Neuronal stem cell (in vitro differentiated cells): ENCODE data around the gene HSD17B4.
"Not testable (repeated sequence)": the region's sequence is repeated elsewhere in the genome, so short reads cannot be mapped to it uniquely, and the experiment has no call there.

Experiments used
- DNase-seq: peaks from one replicate; pipeline ENCODE4 v3.0.0-alpha.2; 2013; ENCODE audit warnings: low spot score
- H2AFZ ChIP-seq: one replicate; pipeline ENCODE4 v1.6.1; 2013; ENCODE audit warnings: mild to moderate bottlenecking, low read length, inconsistent platforms
- H2AK5ac ChIP-seq: 2 replicates; pipeline ENCODE4 v1.6.1; 2013; ENCODE audit warnings: low read depth, mild to moderate bottlenecking, inconsistent platforms, low read length, moderate library complexity, mixed read lengths
- H2BK120ac ChIP-seq: 2 replicates; pipeline ENCODE4 v1.6.1; 2013; ENCODE audit warnings: low read depth, mild to moderate bottlenecking, inconsistent platforms, low read length, moderate library complexity, mixed read lengths
- H2BK12ac ChIP-seq: one replicate; pipeline ENCODE4 v1.6.1; 2013; ENCODE audit warnings: low read length, inconsistent platforms
- H2BK15ac ChIP-seq: 2 replicates; pipeline ENCODE4 v1.6.1; 2013; ENCODE audit warnings: mild to moderate bottlenecking, low read length, inconsistent platforms, mixed read lengths
- H2BK5ac ChIP-seq: one replicate; pipeline ENCODE4 v1.6.1; 2013; ENCODE audit warnings: inconsistent platforms, mild to moderate bottlenecking, low read length, moderate library complexity
- H3K14ac ChIP-seq: one replicate; pipeline ENCODE4 v1.6.1; 2013; ENCODE audit warnings: low read length, inconsistent platforms
- H3K18ac ChIP-seq: 2 replicates; pipeline ENCODE4 v1.6.1; 2013; ENCODE audit warnings: low read length, inconsistent platforms
- H3K23ac ChIP-seq: 2 replicates; pipeline ENCODE4 v1.6.1; 2013; ENCODE audit warnings: low read depth, mild to moderate bottlenecking, mixed read lengths, low read length, inconsistent platforms; ENCODE audit not compliant: poor library complexity
- H3K27ac ChIP-seq: replicated peaks from 3 replicates; pipeline ENCODE4 v1.5.1; 2013; ENCODE audit warnings: low read length, inconsistent platforms
- H3K27me3 ChIP-seq, 3 experiments: 2 replicates each; pipeline ENCODE4 v1.6.1; 2013; ENCODE audit warnings: low read length in 3 of 3, mild to moderate bottlenecking in 2 of 3, inconsistent platforms in 1 of 3, low read depth in 1 of 3, mixed read lengths in 1 of 3, moderate library complexity in 1 of 3; ENCODE audit not compliant: control insufficient read depth in 3 of 3, insufficient read depth in 3 of 3
- H3K36me3 ChIP-seq, 2 donors: replicated peaks in 1 of 2; 2 replicates each; pipeline ENCODE4 v1.6.1; 2013; ENCODE audit warnings: low read length in 2 of 2; ENCODE audit not compliant: control insufficient read depth in 2 of 2, insufficient read depth in 2 of 2
- H3K4ac ChIP-seq: 2 replicates; pipeline ENCODE4 v1.6.1; 2013; ENCODE audit warnings: inconsistent platforms, mild to moderate bottlenecking, low read length, moderate library complexity
- H3K4me1 ChIP-seq, 2 donors: 1 replicate in 1 of 2; 2 replicates in 1 of 2; pipeline ENCODE4 v1.6.1; 2013; ENCODE audit warnings: low read length in 2 of 2, low read depth in 1 of 2; ENCODE audit not compliant: control insufficient read depth in 2 of 2, insufficient read depth in 1 of 2
- H3K4me2 ChIP-seq: one replicate; pipeline ENCODE4 v1.6.1; 2013; ENCODE audit warnings: mild to moderate bottlenecking, low read length, inconsistent platforms; ENCODE audit not compliant: insufficient read depth, poor library complexity, severe bottlenecking
- H3K4me3 ChIP-seq, 2 donors: 2 replicates each; pipeline ENCODE4 v1.5.1; 2013; ENCODE audit warnings: low read length in 2 of 2, mild to moderate bottlenecking in 2 of 2, inconsistent platforms in 1 of 2, moderate library complexity in 1 of 2
- H3K79me1 ChIP-seq: one replicate; pipeline ENCODE4 v1.6.1; 2013; ENCODE audit warnings: low read depth, mild to moderate bottlenecking, inconsistent platforms, low read length, moderate library complexity
- H3K9ac ChIP-seq: one replicate; pipeline ENCODE4 v1.6.1; 2013; ENCODE audit warnings: mild to moderate bottlenecking, low read depth, low read length, inconsistent platforms; ENCODE audit not compliant: poor library complexity
- H3K9me3 ChIP-seq, 2 donors: replicated peaks in 1 of 2; 2 replicates each; pipeline versions ENCODE3 to v1.6.1; 2013; ENCODE audit warnings: low read length in 2 of 2, mild to moderate bottlenecking in 2 of 2, inconsistent platforms in 1 of 2, low read depth in 1 of 2, mixed read lengths in 1 of 2, moderate library complexity in 1 of 2; ENCODE audit not compliant: control insufficient read depth in 2 of 2, insufficient read depth in 1 of 2
- H4K8ac ChIP-seq: one replicate; pipeline ENCODE4 v1.6.1; 2013; ENCODE audit warnings: low read depth, mild to moderate bottlenecking, inconsistent platforms, low read length, moderate library complexity
- H4K91ac ChIP-seq: one replicate; pipeline ENCODE4 v1.6.1; 2013; ENCODE audit warnings: low read length, low read depth, mild to moderate bottlenecking, inconsistent platforms; ENCODE audit not compliant: poor library complexity
- WGBS, 2 donors: extraction: QIAGEN DNeasy Blood & Tissue Kit; methylation state at CpG; one replicate each; pipeline ENCODE4 v1.1.7; 2013; ENCODE audit warnings: missing lambda C conversion rate in 2 of 2, mixed read lengths in 1 of 2; ENCODE audit not compliant: insufficient read length in 2 of 2, insufficient replicate concordance in 1 of 2; ENCODE audit errors: extremely low coverage in 2 of 2; 5-methylcytosine and 5-hydroxymethylcytosine counted together

Gene HSD17B4

DNA sequence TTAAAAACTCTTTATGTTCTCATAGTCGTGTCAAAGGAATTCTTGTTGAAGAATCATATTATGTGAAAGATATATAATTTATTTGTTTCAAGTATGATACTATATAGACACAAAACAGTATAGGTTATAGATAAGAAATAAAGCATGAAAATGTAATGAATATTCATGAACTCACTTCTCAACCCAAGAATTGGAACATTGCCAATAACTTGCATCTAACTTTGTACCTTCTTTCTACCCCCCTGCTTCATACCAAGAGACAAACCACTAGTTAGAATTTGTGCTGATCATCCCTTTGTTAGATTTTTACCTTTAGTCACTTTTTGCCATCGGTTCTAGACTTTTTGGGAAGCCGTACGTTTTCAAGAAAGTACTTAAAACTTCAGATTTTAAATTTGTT, 32.6 kb downstream of the HSD17B4 start:
- Histone ChIP-seq H2BK5ac (no peak overlapping the region), H3K79me1 (no peaks in the 10 kb centered on the region), H3K4ac (no peak overlapping the region), H2BK15ac (no peak overlapping the region), H2AFZ (no peak overlapping the region), H4K8ac (no peak overlapping the region), H2BK12ac (no peak overlapping the region), H3K27ac (no peak overlapping the region), H2BK120ac (no peak overlapping the region), H3K4me3 (no peak overlapping the region), H3K18ac (no peak overlapping the region), H2AK5ac (no peak overlapping the region), H3K36me3 (peaks cover 2 to 36% of the 10 kb centered on the region in 2 donors), H3K23ac (no peak overlapping the region), H3K27me3 (no peaks in the 10 kb centered on the region), H3K14ac (no peak overlapping the region), H3K9ac (no peak overlapping the region), H3K4me2 (no peak overlapping the region), H4K91ac (no peak overlapping the region), H3K4me1 (no peaks in the 10 kb centered on the region), H3K9me3 (no peaks in the 10 kb centered on the region)
- WGBS, 2 donors, result no CpG with 5 or more reads among the region's 4 CpGs
- DNase-seq, result no peak

GRCh38 chr5:119501671-119502179, 49.4 kb downstream of the HSD17B4 start:
- H2BK12ac ChIP-seq, result no peak overlapping the region
- no peak for DNase-seq
- H3K14ac ChIP-seq, result no peak overlapping the region
- H3K4me3 ChIP-seq, result no peak overlapping the region
- H3K79me1 ChIP-seq, result no peaks in the 10 kb centered on the region
- H3K18ac ChIP-seq, result no peak overlapping the region
- H2BK120ac ChIP-seq, result no peak overlapping the region
- H2BK5ac ChIP-seq, result no peak overlapping the region
- H3K23ac ChIP-seq, result no peak overlapping the region
- no peaks in the 10 kb centered on the region for H3K27me3 ChIP-seq
- H3K27ac ChIP-seq, result no peak overlapping the region
- no peak overlapping the region for H3K4me2 ChIP-seq
- peaks cover 8 to 32% of the 10 kb centered on the region in 2 donors for H3K36me3 ChIP-seq
- H2BK15ac ChIP-seq, result no peak overlapping the region
- no peaks in the 10 kb centered on the region for H3K4me1 ChIP-seq
- H3K9ac ChIP-seq, result no peak overlapping the region
- no peak overlapping the region for H3K4ac ChIP-seq
- no CpG with 5 or more reads among the region's 2 CpGs for WGBS, 2 donors
- H4K91ac ChIP-seq, result no peak overlapping the region
- H4K8ac ChIP-seq, result no peak overlapping the region
- H2AK5ac ChIP-seq, result no peak overlapping the region
- peaks cover 2 to 21% of the 10 kb centered on the region in 2 donors for H3K9me3 ChIP-seq
- no peak overlapping the region for H2AFZ ChIP-seq

DNA sequence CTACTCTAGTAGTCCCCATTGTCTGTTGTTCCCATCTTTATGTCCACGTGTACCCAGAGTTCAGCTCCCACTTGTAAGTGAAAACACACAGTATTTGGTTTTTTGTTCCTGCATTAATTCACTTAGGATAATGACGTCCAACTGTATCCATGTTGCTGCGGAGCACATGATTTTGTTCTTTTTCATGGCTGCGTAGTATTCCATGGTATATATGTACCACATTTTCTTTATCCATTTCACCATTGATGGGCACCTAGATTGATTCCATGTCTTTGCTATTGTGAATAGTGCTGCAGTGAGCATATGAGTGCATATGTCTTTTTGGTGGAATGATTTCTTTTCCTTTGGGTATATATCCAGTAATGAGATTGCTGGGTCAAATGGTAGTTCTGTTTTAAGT, 51.6 kb downstream of the HSD17B4 start:
- not testable (repeated sequence) for H3K27ac ChIP-seq, H3K4me2 ChIP-seq, H3K14ac ChIP-seq, H4K91ac ChIP-seq, H2BK15ac ChIP-seq, H2BK12ac ChIP-seq, H2AK5ac ChIP-seq, H3K79me1 ChIP-seq, H3K23ac ChIP-seq, H3K27me3 ChIP-seq, H2BK120ac ChIP-seq, H3K4me3 ChIP-seq, H4K8ac ChIP-seq, H3K4ac ChIP-seq, H2BK5ac ChIP-seq, H3K9ac ChIP-seq, H3K4me1 ChIP-seq, H2AFZ ChIP-seq, H3K18ac ChIP-seq, DNase-seq
- no CpG with 5 or more reads among the region's 4 CpGs for WGBS, 2 donors
- peaks cover 2 to 21% of the 10 kb centered on the region in 2 donors for H3K9me3 ChIP-seq
- H3K36me3 ChIP-seq, result peaks cover 6 to 28% of the 10 kb centered on the region in 2 donors

- no peak overlapping the region for H2BK15ac ChIP-seq
- peaks cover 11 to 48% of the 10 kb centered on the region in 2 donors for H3K36me3 ChIP-seq
- no CpG with 5 or more reads among the region's 1 CpG for WGBS, 2 donors
- H2AFZ ChIP-seq, result no peak overlapping the region
- no peaks in the 10 kb centered on the region for H3K27me3 ChIP-seq
- no peak overlapping the region for H3K27ac ChIP-seq
- no peak overlapping the region for H2AK5ac ChIP-seq
- H3K18ac ChIP-seq, result no peak overlapping the region
- no peak overlapping the region for H2BK12ac ChIP-seq
- H3K4me2 ChIP-seq, result no peak overlapping the region
- no peak for DNase-seq
- H3K79me1 ChIP-seq, result no peaks in the 10 kb centered on the region
- no peak overlapping the region for H3K4ac ChIP-seq
- H4K91ac ChIP-seq, result no peak overlapping the region
- no peak overlapping the region for H4K8ac ChIP-seq
- H3K4me3 ChIP-seq, result no peak overlapping the region
- H3K23ac ChIP-seq, result no peak overlapping the region
- no peak overlapping the region for H2BK5ac ChIP-seq
- H3K9me3 ChIP-seq, result peaks cover 0 to 14% of the 10 kb centered on the region in 2 donors
- no peaks in the 10 kb centered on the region for H3K4me1 ChIP-seq
- no peak overlapping the region for H3K9ac ChIP-seq
- no peak overlapping the region for H2BK120ac ChIP-seq
- no peak overlapping the region for H3K14ac ChIP-seq
Measured at GRCh38 chr5:119512277-119512676, 60.0 kb downstream of the HSD17B4 start.
